Mesenchymal stem cell (in vitro differentiated cells and primary cell): ENCODE measurements around the gene ERC2.

Experiments
- DNase-seq: peaks from one replicate; pipeline ENCODE4 v3.0.0-alpha.2; 2013
- H2AFZ ChIP-seq: one replicate; pipeline ENCODE4 v1.6.1; 2013; ENCODE audit warnings: low read depth, mild to moderate bottlenecking, control low read depth, inconsistent platforms, low read length, moderate library complexity
- H2AK5ac ChIP-seq: 2 replicates; pipeline ENCODE4 v1.6.1; 2013; ENCODE audit warnings: low read length, moderate library complexity, mild to moderate bottlenecking, inconsistent platforms; ENCODE audit not compliant: severe bottlenecking
- H2BK120ac ChIP-seq: one replicate; pipeline ENCODE4 v1.6.1; 2013; ENCODE audit warnings: low read depth, mild to moderate bottlenecking, inconsistent platforms, low read length, moderate library complexity
- H2BK12ac ChIP-seq, 2 experiments: one replicate each; pipeline ENCODE4 v1.6.1; 2013; ENCODE audit warnings: inconsistent platforms in 2 of 2, low read length in 2 of 2, mild to moderate bottlenecking in 2 of 2, moderate library complexity in 2 of 2, control low read depth in 1 of 2
- H2BK15ac ChIP-seq: one replicate; pipeline ENCODE4 v1.6.1; 2013; ENCODE audit warnings: mild to moderate bottlenecking, low read depth, inconsistent platforms; ENCODE audit not compliant: poor library complexity, severe bottlenecking
- H2BK5ac ChIP-seq: 2 replicates; pipeline ENCODE4 v1.6.1; 2013; ENCODE audit warnings: low read depth, mild to moderate bottlenecking, low read length, control low read depth, inconsistent platforms; ENCODE audit not compliant: poor library complexity, severe bottlenecking
- H3K14ac ChIP-seq, 2 experiments: one replicate each; pipeline ENCODE4 v1.6.1; 2013; ENCODE audit warnings: inconsistent platforms in 2 of 2, low read length in 2 of 2, control low read depth in 1 of 2, mild to moderate bottlenecking in 1 of 2, moderate library complexity in 1 of 2
- H3K18ac ChIP-seq, 2 experiments: one replicate each; pipeline ENCODE4 v1.6.1; 2013; ENCODE audit warnings: inconsistent platforms in 2 of 2, low read length in 2 of 2, control low read depth in 1 of 2, low read depth in 1 of 2, mild to moderate bottlenecking in 1 of 2
- H3K23ac ChIP-seq, 2 experiments: one replicate each; pipeline ENCODE4 v1.6.1; 2013; ENCODE audit warnings: inconsistent platforms in 2 of 2, low read length in 2 of 2, mild to moderate bottlenecking in 2 of 2, moderate library complexity in 2 of 2, control low read depth in 1 of 2
- H3K27ac ChIP-seq: 2 replicates; pipeline ENCODE4 v1.5.1; 2013; ENCODE audit warnings: mild to moderate bottlenecking, moderate library complexity, low read length, control low read depth, inconsistent platforms; ENCODE audit not compliant: poor library complexity, severe bottlenecking
- H3K27me3 ChIP-seq, 2 experiments: 2 replicates each; pipeline versions ENCODE4 v1.6.1 to v1.7.0; 2013; ENCODE audit warnings: low read length in 2 of 2, mild to moderate bottlenecking in 2 of 2, moderate library complexity in 2 of 2, control low read depth in 1 of 2, inconsistent platforms in 1 of 2; ENCODE audit not compliant: control insufficient read depth in 1 of 2, insufficient read depth in 1 of 2
- H3K36me3 ChIP-seq, 2 experiments: 2 replicates each; pipeline versions ENCODE4 v1.6.1 to v1.7.0; 2013; ENCODE audit warnings: low read length in 2 of 2, control low read depth in 1 of 2, inconsistent platforms in 1 of 2, low read depth in 1 of 2, mild to moderate bottlenecking in 1 of 2; ENCODE audit not compliant: insufficient read depth in 2 of 2, control insufficient read depth in 1 of 2
- H3K4ac ChIP-seq, 2 experiments: one replicate each; pipeline ENCODE4 v1.6.1; 2013; ENCODE audit warnings: inconsistent platforms in 2 of 2, low read length in 2 of 2, mild to moderate bottlenecking in 2 of 2, moderate library complexity in 2 of 2, control low read depth in 1 of 2, low read depth in 1 of 2
- H3K4me1 ChIP-seq: 2 replicates; pipeline ENCODE4 v1.6.1; 2013; ENCODE audit warnings: low read depth, low read length, control low read depth; ENCODE audit not compliant: control insufficient read depth, insufficient read depth
- H3K4me2 ChIP-seq: 2 replicates; pipeline ENCODE4 v1.6.1; 2013; ENCODE audit warnings: low read length, mild to moderate bottlenecking, inconsistent platforms; ENCODE audit not compliant: poor library complexity, severe bottlenecking
- H3K4me3 ChIP-seq, 2 experiments: 2 replicates each; pipeline versions ENCODE4 v1.5.1 to v1.7.0; 2013; ENCODE audit warnings: low read length in 2 of 2, mild to moderate bottlenecking in 2 of 2, control low read depth in 1 of 2, low read depth in 1 of 2; ENCODE audit not compliant: insufficient read depth in 1 of 2
- H3K79me1 ChIP-seq: replicated peaks from 2 replicates; pipeline ENCODE4 v1.6.1; 2013; ENCODE audit warnings: mild to moderate bottlenecking, control low read depth, low read length, inconsistent platforms; ENCODE audit not compliant: poor library complexity, severe bottlenecking
- H3K9ac ChIP-seq: 2 replicates; pipeline ENCODE4 v1.7.0; 2013; ENCODE audit warnings: mild to moderate bottlenecking, low read length, moderate library complexity
- H3K9me3 ChIP-seq: 2 replicates; pipeline ENCODE4 v1.7.0; 2013; ENCODE audit warnings: mild to moderate bottlenecking, low read length; ENCODE audit not compliant: control insufficient read depth
- H4K8ac ChIP-seq: one replicate; pipeline ENCODE4 v1.6.1; 2013; ENCODE audit warnings: inconsistent platforms, mild to moderate bottlenecking, low read length, moderate library complexity
- H4K91ac ChIP-seq: one replicate; pipeline ENCODE4 v1.6.1; 2013; ENCODE audit warnings: mild to moderate bottlenecking, low read length, inconsistent platforms
- WGBS: methylation state at CpG from one replicate; pipeline ENCODE4 v1.1.7; 2013; ENCODE audit warnings: mixed read lengths; 5-methylcytosine and 5-hydroxymethylcytosine counted together

Gene ERC2

DNA sequence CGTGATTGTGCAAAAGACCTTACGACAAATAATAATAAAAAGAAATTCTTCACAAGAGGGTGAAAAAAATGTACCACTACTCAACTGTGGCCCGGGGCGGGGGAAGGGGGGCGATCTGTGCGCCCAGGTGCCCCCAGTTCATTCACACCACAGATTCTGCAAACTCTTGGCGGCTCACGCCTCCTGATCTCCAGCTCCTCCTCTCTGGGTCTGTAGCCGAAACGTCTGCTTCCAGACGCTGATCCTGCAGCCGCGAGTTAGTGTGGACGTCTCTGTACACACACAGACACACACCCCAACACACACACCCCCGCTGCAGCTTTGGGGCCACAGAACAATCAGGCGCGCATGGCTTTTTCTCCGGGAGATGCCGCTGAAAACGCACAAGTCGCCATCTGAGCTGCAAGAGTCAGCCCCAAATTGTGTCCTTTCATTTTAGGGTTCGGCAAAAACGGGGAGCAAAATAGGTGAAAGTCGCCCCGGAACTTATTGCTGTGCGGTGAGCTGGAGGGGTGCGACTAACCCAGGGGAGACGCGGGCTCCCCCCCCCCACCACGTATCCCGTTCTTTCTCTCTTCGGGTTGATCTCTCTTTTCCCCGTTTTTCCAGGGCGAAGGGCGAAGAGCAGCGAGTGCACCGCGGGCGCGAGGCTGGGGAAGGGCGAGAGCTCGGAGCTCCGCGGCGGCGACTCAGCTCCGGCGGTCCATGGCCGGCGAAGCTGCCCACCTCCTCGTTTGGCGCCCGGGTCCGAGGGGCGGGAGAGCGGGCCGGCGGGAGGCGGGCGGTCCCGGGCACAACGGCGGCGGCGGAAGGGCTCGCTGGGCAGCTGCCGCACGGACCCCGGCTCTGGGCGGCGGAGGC, 980.7 kb downstream of the ERC2 start:
- Histone ChIP-seq H4K91ac (peak overlapping the region; percentile 98), H2AK5ac (no peak overlapping the region), H3K4ac (peak overlapping the region; percentile 97 to 99), H3K9me3 (no peaks in the 10 kb centered on the region), H2BK120ac (peak overlapping the region; percentile 99), H3K27me3 (peaks cover 0 to 24% of the 10 kb centered on the region in 2 experiments), H3K14ac (peak overlapping the region; percentile 25 to 94), H2AFZ (peak overlapping the region; percentile 7), H3K79me1 (peaks cover 4% of the 10 kb centered on the region), H3K4me2 (peak overlapping the region; percentile 78), H3K27ac (peak overlapping the region; percentile 70), H3K4me1 (peaks cover 34% of the 10 kb centered on the region), H3K36me3 (no peaks in the 10 kb centered on the region), H3K9ac (peak overlapping the region; percentile 87), H3K18ac (peak overlapping the region; percentile 95 to 98), H2BK15ac (peak overlapping the region; percentile 87), H2BK5ac (peak overlapping the region; percentile 98), H3K23ac (peak overlapping the region; percentile 7 to 85), H2BK12ac (peak overlapping the region; percentile 23 to 76), H3K4me3 (peak overlapping the region; percentile 90 to 94), H4K8ac (peak overlapping the region; percentile 78)
- DNase-seq: peak; percentile 85
- under 1% methylated on average over 26 of the region's 71 CpGs for WGBS

DNA sequence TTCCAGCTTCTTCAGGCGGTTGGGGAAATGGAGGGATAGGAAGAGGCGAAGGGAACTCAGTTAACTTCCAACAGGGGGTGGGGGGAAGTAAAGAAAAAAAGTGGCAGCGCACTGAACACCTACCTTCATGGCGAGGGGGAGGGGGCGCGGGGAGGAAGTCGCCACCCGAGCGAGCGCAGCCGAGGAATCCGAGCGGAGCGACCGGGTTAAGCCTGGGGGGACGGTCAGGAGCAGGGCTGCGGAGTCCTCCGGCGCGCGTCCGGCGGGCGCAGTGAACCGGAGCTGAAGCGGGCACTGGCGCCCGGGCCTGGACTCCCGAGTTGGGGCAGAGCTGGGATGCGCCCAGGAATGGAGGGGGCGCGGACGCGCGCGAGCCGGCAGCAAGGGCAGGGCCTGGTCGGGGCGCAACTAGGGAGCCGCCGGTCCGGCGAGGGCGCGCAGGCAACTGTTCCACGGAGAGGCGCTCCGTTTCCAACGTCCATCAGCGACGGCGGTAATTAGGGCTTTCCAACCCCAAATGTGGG, 981.3 kb downstream of the ERC2 start, which contains the start of gene WNT5A:
Gene WNT5A, minus strand, starts transcription at position 450 of the 524 bp plus-strand sequence. Its CDS starts 321 bp downstream, at position 129.
- peak; percentile 65 for DNase-seq
- Histone ChIP-seq H3K18ac (peak within 1 kb of the TSS; percentile 95 to 98), H3K36me3 (no peaks in the 10 kb centered on the region), H3K4me2 (peak within 1 kb of the TSS; percentile 78), H2BK5ac (peak within 1 kb of the TSS; percentile 98), H3K27me3 (peaks cover 0 to 23% of the 10 kb centered on the region in 2 experiments), H2BK15ac (peak within 1 kb of the TSS; percentile 87), H2BK12ac (peak within 1 kb of the TSS; percentile 57 to 97), H3K14ac (peak within 1 kb of the TSS; percentile 96 to 98), H2AFZ (peak within 1 kb of the TSS; percentile 7), H2AK5ac (peak within 1 kb of the TSS; percentile 28), H3K23ac (peak within 1 kb of the TSS; percentile 7 to 97), H3K4ac (peak within 1 kb of the TSS; percentile 99), H3K4me3 (peak within 1 kb of the TSS; percentile 90 to 94), H3K79me1 (peaks cover 4% of the 10 kb centered on the region), H3K4me1 (peaks cover 34% of the 10 kb centered on the region), H4K91ac (peak within 1 kb of the TSS; percentile 98), H3K9ac (peak within 1 kb of the TSS; percentile 87), H2BK120ac (peak within 1 kb of the TSS; percentile 99), H3K27ac (peak within 1 kb of the TSS; percentile 98), H3K9me3 (no peaks in the 10 kb centered on the region), H4K8ac (peak within 1 kb of the TSS; percentile 78)
- under 1% methylated on average over 39 of the region's 52 CpGs for WGBS

DNA sequence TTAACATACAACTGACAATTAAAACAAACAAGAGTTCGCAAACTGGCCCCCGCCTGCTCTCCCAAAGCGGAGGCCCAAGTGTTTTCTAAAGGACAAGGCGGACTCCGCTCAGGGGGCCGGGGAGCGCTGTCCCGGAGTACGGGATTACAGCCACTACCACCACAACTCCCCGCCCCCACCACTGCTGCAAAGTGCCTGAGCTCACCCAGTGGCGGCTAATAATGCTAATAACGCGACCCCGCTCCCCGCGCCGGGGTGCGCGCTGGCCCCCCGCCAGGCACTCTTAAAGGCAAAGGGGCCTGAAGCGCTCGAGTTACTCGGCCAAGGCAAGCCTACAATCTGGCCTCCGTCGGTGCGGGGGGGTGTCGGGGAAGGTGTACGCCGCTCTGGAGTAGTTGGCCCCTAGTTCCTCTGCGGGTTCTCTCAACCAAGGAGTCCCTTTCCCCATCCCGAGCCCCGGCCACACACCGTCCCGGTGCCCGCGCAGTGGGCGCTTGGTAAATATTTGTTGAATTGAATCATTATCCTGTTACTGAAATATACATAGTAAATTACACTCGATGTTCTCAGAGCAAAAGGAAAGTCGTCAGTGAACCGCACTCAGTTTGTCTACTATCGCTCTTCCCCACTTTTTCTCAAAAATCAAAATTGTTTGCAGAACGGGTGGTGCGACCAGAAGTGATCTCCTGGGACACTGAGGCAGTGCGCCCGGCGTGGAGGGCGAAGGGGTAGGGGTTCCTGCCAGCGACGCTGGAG, 982.0 kb downstream of the ERC2 start:
- Histone ChIP-seq H3K9ac (peak overlapping the region; percentile 87), H3K4me1 (peaks cover 36% of the 10 kb centered on the region)
- WGBS: 0% methylated on average over 34 of the region's 49 CpGs

More for the DNA sequence above, 982.0 kb downstream of the ERC2 start:
- Histone ChIP-seq H3K4me3 (peak overlapping the region; percentile 90 to 94), H3K4ac (peak overlapping the region; percentile 99), H2BK15ac (peak overlapping the region; percentile 86), H4K91ac (peak overlapping the region; percentile 92), H2BK5ac (peak overlapping the region; percentile 98), H3K18ac (peak overlapping the region; percentile 95 to 98), H2AK5ac (peak overlapping the region; percentile 28), H3K27me3 (peaks cover 0 to 23% of the 10 kb centered on the region in 2 experiments), H3K23ac (peak overlapping the region in 1 of 2 experiments; percentile 97), H3K27ac (peak overlapping the region; percentile 98), H3K14ac (peak overlapping the region; percentile 92 to 98), H3K36me3 (no peaks in the 10 kb centered on the region), H3K79me1 (peaks cover 4% of the 10 kb centered on the region), H2AFZ (no peak overlapping the region), H4K8ac (peak overlapping the region; percentile 78), H2BK120ac (peak overlapping the region; percentile 99), H2BK12ac (peak overlapping the region; percentile 57 to 97), H3K4me2 (peak overlapping the region; percentile 78), H3K9me3 (no peaks in the 10 kb centered on the region)
- peak; percentile 87 for DNase-seq
